Fibroblast of skin of left quadriceps (primary cell): ENCODE data around the gene ELMO3.

Experiments
- DNase-seq, 2 experiments: peaks; one replicate each; pipeline ENCODE4 v3.0.0-alpha.2; 2013; ENCODE audit warnings: low read depth in 2 of 2

ELMO3 gene

GRCh38 chr16:67163164-67163998 lies 35.5 kb upstream of the ELMO3 start:
- no peak for DNase-seq

- DNase-seq, result no peak
These were observed 34.9 kb upstream of the ELMO3 start for GRCh38 chr16:67163999-67164558.

DNA sequence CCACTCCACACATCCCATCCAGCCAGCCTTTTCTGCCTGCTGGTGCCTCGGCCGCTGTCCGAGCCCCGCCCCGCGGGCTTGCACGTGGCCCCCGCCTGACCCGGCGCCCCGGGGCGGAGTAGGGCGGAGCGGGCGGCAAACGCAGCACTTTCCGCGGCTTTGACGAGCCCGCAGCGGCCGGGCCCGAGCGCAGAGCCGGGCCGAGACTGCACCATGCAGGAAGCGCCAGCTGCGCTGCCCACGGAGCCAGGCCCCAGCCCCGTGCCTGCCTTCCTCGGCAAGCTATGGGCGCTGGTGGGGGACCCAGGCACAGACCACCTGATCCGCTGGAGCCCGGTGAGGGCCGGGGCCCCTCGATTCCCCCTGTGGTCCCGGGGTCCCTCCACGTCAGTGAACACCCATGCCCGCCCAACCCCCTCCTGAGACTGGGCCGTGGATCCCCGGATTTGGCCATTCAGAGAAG lies 34.3 kb upstream of the ELMO3 start, which contains the start of gene HSF4:
HSF4 (plus strand) TSS at position 147 of the 463 bp plus-strand sequence; CDS start at position 214, 67 bp downstream.
- DNase-seq, result no peak

- DNase-seq, result no peak
These were observed 33.5 kb upstream of the ELMO3 start for GRCh38 chr16:67165121-67166078.

DNA sequence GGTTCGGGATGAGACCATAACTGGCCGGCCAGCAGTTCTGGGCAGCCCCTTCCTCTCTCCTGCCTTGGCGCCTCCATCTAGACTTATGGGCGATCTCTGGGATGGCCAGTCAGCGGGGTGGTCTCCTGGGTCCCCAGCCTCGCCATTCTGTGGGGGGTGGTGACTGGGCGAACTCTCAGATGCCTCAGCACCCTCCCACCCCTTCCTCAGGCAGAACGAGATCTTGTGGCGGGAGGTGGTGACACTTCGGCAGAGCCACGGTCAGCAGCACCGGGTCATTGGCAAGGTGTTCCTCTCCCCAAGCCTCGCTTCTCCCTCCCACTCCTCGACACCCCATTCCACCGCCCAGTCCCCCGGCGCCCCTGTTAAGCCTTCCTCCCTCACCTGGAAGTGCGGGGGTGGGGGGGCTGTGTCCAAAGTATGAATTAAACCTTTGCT lies 32.8 kb upstream of the ELMO3 start:
- DNase-seq, result no peak

GRCh38 chr16:67166598-67167168 lies 32.2 kb upstream of the ELMO3 start:
- DNase-seq, result no peak

DNA sequence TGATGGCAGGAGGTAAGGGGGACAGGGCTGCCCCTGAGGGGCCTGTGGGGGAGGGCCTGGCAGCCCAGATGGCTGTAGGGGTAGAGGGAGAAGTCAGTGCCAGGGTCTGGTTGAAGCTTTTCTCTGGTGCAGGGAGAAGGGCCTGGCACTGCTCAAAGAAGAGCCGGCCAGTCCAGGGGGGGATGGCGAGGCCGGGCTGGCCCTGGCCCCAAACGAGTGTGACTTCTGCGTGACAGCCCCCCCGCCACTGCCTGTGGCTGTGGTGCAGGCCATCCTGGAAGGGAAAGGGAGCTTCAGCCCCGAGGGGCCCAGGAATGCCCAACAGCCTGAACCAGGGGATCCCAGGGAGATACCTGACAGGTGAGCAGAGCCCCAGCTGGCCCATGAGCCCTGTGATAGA lies 31.3 kb upstream of the ELMO3 start:
- DNase-seq, result no peak

DNA sequence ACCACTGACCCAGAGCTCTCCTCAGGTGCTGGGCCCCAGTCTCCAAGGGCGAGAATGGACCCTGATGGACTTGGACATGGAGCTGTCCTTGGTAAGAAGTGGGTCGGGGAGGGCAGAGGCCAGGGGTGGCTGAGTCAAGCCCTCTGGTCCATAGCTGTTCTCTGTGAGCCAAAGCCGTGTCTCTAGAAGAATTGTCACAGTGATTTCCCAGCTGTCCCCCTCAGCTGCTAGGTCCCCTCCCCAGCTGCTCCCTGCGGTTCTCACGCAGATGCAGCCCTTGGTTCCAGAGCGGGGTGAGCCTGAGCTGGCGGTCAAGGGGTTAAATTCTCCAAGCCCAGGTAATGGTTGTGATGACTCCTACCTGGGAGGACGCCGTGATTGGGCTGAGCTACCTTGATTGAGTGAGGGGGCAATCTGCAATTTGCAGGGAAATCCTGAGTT lies 29.9 kb upstream of the ELMO3 start:
- DNase-seq, result no peak

GRCh38 chr16:67169642-67170167 lies 29.2 kb upstream of the ELMO3 start:
- DNase-seq, result no peak

DNA sequence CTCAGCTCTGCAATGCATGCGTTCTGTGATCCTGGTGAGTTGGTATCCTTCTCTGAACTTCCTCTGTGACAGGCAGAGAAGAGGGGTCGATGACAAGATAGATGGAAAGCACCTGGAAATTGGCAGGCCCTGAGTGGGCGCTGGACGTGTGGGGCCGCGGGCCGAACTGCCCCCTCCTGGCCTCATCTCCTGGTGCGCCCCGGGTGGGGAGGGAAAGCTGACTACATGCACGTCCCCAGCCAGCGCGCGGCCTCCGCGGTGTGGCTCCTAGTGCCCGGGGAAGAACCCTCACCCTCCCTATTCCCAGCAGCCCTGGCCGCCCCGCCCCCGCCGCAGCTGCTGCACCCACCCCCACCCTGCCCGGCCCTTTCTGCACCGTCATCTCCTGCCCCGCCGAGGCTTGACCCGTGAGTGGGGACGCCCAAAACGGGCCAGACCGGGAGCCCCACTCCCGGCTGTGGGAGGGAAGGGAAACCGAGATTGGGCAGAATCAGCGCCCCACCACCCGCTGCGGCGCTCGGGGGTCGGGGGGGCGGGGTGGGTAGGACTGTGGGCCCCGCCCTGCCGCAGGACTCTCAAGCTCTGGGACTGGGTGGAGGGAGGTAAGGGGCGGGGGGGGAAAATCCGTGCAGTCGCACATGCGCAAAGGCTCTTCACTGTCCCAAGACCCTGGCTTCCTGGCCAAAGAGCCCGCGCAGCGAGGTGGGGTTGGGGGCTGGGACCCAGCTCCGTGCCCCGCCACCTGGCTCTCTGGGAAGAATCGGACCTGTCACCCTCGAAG lies 28.6 kb upstream of the ELMO3 start, which contains the start of gene NOL3:
NOL3 (plus strand) TSS at position 371 of the 781 bp plus-strand sequence.
- peak; percentile 69 to 70 for DNase-seq

- DNase-seq, result no peak
These were observed 27.8 kb upstream of the ELMO3 start for GRCh38 chr16:67170949-67171649.

- no peak for DNase-seq
These were observed 25.6 kb upstream of the ELMO3 start for GRCh38 chr16:67173323-67173722.

- no peak for DNase-seq
These were observed 24.9 kb upstream of the ELMO3 start for GRCh38 chr16:67173808-67174705.

DNA sequence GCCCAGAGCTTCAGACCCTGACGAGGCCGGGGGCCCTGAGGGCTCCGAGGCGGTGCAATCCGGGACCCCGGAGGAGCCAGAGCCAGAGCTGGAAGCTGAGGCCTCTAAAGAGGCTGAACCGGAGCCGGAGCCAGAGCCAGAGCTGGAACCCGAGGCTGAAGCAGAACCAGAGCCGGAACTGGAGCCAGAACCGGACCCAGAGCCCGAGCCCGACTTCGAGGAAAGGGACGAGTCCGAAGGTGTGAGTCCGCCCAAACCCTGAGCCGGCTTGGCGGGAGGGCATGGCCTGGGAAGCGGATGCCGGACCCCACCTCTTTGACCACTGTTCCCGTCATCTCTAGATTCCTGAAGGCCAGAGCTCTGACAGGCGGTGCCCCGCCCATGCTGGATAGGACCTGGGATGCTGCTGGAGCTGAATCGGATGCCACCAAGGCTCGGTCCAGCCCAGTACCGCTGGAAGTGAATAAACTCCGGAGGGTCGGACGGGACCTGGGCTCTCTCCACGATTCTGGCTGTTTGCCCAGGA lies 24.2 kb upstream of the ELMO3 start:
- DNase-seq, result no peak

GRCh38 chr16:67176662-67177061 lies 22.3 kb upstream of the ELMO3 start:
- DNase-seq, result no peak

GRCh38 chr16:67177743-67178699 lies 20.9 kb upstream of the ELMO3 start:
- DNase-seq, result no peak

DNA sequence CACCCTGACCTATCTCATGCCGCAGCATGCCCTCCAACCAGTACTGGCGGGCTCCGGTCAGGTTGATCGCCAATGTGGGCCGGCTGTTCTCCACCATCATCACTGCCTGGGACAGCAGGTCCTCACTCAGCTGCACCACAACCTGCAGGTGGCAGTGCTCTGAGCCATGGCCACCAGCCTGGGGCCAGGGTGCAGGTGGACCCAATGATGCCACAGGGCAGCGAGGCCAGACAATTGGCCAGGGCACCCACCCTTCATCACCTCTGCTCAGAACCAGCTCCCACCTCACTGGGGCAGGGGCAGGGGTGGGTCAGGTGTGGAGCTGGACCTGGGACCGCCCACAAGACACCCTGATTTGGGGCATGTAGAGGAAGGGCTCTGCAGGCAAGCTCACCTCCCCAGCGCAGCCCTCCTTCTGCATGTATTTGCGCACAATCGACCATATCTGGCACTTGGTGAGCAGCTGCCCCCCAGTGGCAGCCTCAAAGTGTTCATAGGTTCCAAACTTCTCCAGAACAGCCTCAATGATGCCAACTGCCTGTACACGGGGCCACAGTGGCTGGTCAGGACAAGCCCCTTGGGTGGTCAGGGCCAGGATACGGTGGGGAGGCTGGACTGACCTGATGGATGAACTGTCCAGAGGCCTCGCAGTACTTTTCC lies 19.4 kb upstream of the ELMO3 start:
- DNase-seq, result no peak
